GM19238 (cell line): ENCODE measurements around the gene NRK.
"Not testable (repeated sequence)": the region's sequence is repeated elsewhere in the genome, so short reads cannot be mapped to it uniquely, and the experiment has no call there.

Experiments used
- DNase-seq: peaks from one replicate; pipeline ENCODE4 v3.0.0; 2011; ENCODE audit warnings: low spot score; ENCODE audit not compliant: insufficient read length

The NRK gene

GRCh38 chrX:105822138-105823091, at the start of gene NRK:
NRK (plus strand) TSS chrX:105822539; CDS start chrX:105822846, 307 bp downstream.
- no peak for DNase-seq

DNA sequence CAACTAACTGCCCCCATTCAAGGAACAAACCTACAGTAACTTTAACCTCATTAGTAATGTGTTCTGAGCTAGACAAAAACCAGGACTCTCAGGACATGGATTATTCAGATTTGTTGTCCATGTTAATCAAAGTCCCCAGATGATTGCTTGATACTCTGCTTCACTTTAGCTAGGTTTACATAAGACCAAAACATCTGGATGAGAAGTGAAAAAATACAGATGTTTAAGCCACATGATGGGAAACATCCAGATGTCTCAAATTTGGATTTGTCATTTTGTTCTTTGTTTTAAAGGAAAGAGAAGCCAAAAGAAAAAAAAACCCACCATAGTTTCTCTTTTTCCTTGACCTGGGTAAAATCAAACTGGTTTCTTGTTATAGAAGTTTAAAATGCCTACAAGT, 48.5 kb upstream of the NRK start:
- DNase-seq, result no peak

- no peak for DNase-seq
Observed at GRCh38 chrX:105775679-105776078, 46.7 kb upstream of the NRK start.

DNA sequence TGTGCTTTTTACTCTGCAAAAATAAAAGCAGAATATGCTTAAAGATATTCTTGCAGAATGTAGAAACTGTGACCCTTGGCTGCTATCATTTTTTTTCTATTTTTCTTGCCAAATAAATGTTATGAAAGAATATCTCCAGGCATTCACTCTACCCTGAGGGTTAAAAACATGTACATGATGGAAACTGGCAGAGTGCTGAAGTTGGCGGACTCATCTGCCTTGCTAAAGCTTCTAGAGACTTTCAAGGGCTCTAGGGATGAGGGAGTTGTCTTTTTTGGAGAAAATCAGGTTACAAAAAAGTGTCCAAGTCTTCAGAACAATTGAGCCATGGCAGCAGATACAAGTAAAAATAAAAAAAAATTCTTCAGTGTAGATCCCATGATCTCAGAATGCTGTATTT, 40.5 kb upstream of the NRK start:
- no peak for DNase-seq

DNA sequence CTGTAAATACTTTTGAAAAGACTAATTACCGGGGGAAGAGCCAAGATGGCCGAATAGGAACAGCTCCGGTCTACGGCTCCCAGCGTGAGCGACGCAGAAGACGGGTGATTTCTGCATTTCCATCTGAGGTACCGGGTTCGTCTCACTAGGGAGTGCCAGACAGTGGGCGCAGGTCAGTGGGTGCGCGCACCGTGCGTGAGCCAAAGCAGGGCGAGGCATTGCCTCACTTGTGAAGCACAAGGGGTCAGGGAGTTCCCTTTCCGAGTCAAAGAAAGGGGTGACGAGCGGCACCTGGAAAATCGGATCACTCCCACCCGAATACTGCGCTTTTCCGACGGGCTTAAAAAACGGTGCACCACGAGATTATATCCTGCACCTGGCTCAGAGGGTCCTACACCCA, 25.5 kb upstream of the NRK start:
- DNase-seq, result not testable (repeated sequence)

DNA sequence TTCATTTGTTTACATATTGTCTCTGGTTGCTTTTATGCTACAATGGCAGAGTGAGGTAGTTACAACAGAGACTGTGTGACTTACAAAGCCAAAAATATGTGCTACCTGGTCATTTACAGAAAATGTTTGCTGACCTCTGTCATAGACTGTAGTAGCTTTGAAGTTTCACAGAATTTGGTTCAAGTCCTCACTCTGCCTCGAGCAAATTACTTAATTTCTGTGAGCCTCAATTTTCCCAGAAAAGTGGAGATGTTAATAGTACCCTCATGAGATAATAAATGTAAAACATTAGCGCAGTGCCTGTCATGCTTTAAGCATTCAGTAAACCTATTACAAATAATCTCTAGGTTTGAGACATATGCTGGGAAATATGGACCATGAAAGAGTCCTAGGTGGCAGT, 18.4 kb upstream of the NRK start:
- DNase-seq, result no peak

- DNase-seq, result not testable (repeated sequence)
Observed at GRCh38 chrX:105805655-105806054, 16.7 kb upstream of the NRK start.

DNA sequence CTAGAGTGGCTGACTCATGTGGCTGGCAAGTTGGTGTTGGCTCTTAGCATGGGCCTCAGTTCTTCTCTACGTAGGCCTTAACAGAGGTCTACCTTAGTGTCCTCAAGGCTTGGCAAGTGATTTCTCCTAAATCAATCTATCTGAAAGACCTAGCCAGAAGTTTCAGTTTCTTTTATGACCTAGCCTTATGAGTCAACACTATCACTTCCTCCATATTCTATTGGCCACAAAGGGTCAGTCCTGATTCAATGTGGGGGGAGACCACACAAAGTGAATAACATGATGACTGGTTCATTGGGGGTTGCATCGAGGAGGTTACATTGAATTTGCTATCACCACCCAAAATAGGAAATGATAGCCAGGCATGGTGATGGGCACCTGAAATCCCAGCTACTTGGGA, 5.8 kb upstream of the NRK start:
- DNase-seq, result no peak

- DNase-seq, result no peak
Observed at GRCh38 chrX:105820247-105820646, 2.1 kb upstream of the NRK start.

- no peak for DNase-seq
Observed at GRCh38 chrX:105821471-105822121, 743 bp upstream of the NRK start.

GRCh38 chrX:105823092-105823455, 735 bp downstream of the NRK start:
- DNase-seq, result no peak

DNA sequence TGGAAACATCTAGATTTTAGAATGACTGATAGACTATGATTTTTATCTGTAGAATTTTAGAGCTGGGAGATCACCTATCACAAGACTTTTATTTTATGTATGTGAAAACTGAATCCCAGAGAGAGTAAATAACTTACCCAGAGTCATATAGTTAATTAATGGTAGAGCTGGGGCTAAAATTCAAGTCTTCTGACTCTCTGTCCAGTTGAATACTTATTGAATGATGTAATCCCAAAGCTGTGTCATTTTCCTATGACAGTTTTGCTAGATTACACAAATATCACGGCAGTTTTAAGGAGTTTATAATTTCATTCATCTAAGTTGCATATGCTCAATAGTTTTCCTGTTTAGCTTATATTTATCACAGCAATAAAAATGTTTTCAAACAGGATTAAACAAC, 6.7 kb downstream of the NRK start:
- DNase-seq, result no peak

DNA sequence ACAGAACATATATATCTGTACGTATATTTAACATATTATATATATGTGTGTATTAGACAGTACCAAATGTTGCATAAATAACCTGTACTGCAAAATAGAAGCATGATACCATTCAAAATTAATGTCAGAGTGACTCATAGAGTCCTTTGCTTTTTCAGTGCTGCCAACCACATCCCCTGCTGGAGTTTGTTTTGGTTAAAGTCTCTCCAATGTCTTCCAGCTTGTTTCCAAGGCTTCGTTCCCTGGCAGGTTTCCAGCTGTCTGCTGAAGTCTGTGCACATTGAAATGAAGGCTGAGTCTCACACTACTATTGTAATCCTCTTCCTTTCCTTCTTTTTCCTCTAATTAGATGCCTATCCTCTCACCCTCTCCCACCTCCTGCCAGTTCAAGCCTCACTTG, 14.9 kb downstream of the NRK start:
- DNase-seq, result no peak

- no peak for DNase-seq
Observed at GRCh38 chrX:105845631-105846030, 23.3 kb downstream of the NRK start.

GRCh38 chrX:105850100-105850499, 27.8 kb downstream of the NRK start:
- not testable (repeated sequence) for DNase-seq

- DNase-seq, result no peak
Observed at GRCh38 chrX:105865709-105866108, 43.4 kb downstream of the NRK start.

DNA sequence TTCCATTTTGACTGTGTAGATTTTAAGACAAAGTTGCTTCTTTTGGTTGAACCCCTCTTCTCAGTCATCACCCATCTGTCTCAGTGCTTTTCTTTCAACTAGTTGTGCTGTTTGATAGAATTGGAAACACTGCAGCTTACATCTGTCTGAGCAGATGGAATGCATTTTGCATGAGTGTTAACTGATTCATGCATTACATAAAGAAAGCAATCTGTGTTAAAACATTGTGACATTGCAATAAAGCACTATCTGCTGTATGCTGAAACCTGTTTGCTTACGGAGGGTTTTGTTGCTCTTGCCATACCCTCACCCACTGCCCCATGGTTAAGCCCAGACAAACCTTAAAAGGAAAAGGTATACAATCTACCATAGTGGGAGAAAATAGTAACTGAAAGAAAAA, 47.4 kb downstream of the NRK start:
- no peak for DNase-seq

- DNase-seq, result no peak
Observed at GRCh38 chrX:105870445-105870844, 48.1 kb downstream of the NRK start.

DNA sequence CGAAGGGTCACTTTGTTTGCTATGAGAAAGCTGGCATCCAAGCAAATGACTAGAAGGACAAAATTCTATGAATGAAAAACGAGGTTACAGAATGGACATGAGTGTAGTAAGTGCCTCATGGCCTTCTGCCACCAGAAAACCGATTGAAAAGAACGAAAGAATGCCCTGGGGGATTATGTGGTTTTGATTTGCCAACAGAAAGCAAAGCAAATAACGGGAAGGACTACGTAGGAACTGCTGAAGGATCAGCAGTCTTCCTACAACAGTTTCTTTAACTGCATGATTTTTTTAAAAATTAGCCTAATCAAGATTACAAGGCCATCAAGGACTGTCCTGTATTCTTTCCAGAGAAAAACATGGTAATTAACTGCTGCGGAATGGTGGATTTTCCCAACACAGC, 50.6 kb downstream of the NRK start:
- DNase-seq, result no peak

DNA sequence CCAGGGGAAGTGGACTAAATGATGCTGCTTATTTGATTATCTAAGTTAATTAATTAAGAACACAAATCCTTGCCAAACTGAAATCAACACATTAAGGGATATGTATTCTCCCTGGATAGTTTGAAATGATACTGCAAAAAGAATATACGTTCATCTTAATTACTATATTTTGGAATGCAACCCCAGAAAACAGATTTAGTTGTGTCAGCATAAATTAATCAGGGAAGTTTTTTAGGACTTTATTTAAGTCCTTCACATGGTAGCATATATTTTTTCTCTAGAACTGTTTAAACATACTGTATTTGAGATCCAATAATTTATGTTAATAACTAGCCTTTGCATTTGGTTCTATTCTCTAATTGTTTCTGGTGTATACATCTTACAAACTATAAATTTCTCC, 52.5 kb downstream of the NRK start:
- DNase-seq, result no peak

GRCh38 chrX:105876658-105877057, 54.3 kb downstream of the NRK start:
- DNase-seq, result no peak

GRCh38 chrX:105880491-105880890, 58.2 kb downstream of the NRK start:
- DNase-seq, result no peak
